ENCODE data around the gene P2RY2.

P2RY2 gene

DNA sequence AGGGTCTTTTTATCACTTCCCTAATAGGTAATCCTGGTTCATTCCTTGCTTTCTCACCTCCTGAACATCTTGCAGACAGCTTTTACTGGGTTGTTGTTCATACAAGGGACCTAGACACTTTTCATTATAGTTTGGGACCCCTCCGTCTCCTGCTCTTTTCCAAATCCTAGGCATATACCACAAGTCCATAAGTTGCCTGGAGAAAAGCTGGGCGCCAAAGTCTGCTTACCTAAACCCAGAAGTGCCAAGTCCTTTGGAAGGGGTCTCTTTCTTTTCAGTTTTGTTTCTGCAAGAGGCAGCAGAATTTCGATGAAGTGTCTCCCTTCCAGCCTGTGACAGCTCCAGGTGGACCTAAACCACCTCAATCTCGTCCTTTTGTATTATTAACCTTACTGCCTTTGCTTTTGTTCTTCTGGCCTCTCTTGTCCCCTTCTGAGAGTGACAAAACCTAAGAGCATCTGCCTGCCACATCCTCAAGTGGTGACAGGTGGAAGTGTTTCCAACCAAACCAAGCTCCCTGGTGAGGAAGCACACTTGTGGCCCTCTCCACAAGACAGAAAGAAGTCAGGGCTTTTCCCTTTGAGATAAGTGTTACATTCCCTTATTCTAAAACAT is 34.6 kb downstream of the P2RY2 start:
- Histone ChIP-seq H3K27ac (ENCODE audit: insufficient read depth, low read length, poor library complexity, severe bottlenecking) (no peak overlapping the region), H3K27me3 (replicated peaks; ENCODE audit: control insufficient read depth, insufficient read depth, low read length, poor library complexity, severe bottlenecking) (no peaks in the 10 kb centered on the region), H3K36me3 (ENCODE audit: control insufficient read depth, insufficient read depth, low read length) (no peaks in the 10 kb centered on the region), H3K4me1 (ENCODE audit: control insufficient read depth, insufficient read depth, low read length, poor library complexity, severe bottlenecking) (no peaks in the 10 kb centered on the region), H3K9me3 (ENCODE audit: control insufficient read depth, low read length) (no peaks in the 10 kb centered on the region), H3K4me3 (ENCODE audit: insufficient read depth, low read depth, low read length, poor library complexity, severe bottlenecking) (no peak overlapping the region)
- no peak for DNase-seq

DNA sequence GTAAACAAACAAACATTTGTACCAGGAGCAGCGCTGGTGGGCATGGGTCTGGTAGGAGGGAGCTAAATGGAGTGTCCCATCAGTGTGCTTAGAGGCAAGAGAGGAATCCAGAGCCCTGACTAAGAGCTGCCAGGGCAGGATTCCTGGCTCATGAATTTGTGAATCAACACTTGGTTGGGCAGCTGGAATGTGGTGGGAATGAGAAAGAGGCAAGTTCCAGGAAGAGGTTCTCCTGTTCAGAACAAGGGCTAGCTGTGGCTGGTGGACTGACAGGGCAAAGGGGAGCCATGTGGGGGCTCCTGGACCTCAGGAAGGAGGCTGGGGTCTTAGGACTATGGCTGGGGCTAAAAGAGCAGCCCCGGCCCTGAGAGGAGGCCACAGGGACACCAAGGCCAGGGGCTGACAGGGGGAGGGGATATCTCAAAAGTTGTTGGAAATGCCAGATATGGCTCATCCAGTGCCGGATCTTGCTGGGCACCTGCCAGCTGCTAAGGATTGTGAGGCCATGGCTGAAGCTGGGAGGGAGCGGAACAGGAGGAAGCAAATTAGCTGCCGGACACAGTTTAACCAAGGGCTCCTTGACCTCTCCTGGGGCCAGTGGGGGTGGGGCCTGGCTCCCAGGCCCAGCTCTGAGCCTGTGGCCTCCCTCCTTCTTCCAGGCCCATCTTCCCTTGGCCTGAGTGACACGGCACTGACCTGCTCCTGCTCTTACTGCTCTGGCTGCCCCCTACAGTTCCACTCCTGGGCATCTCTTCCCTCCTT is 39.4 kb downstream of the P2RY2 start:
- no peaks in the 10 kb centered on the region for H3K4me1 ChIP-seq (ENCODE audit: control insufficient read depth, insufficient read depth, low read length, poor library complexity, severe bottlenecking)
- no peak for DNase-seq
- H3K27ac ChIP-seq (ENCODE audit: insufficient read depth, low read length, poor library complexity, severe bottlenecking): no peak overlapping the region
- no peaks in the 10 kb centered on the region for H3K36me3 ChIP-seq (ENCODE audit: control insufficient read depth, insufficient read depth, low read length)
- H3K4me3 ChIP-seq (ENCODE audit: insufficient read depth, low read depth, low read length, poor library complexity, severe bottlenecking): no peak overlapping the region
- no peaks in the 10 kb centered on the region for H3K27me3 ChIP-seq (replicated peaks; ENCODE audit: control insufficient read depth, insufficient read depth, low read length, poor library complexity, severe bottlenecking)
- no peaks in the 10 kb centered on the region for H3K9me3 ChIP-seq (ENCODE audit: control insufficient read depth, low read length)

- no peaks in the 10 kb centered on the region for H3K27me3 ChIP-seq (replicated peaks; ENCODE audit: control insufficient read depth, insufficient read depth, low read length, poor library complexity, severe bottlenecking)
- H3K4me3 ChIP-seq (ENCODE audit: insufficient read depth, low read depth, low read length, poor library complexity, severe bottlenecking): no peak overlapping the region
- H3K27ac ChIP-seq (ENCODE audit: insufficient read depth, low read length, poor library complexity, severe bottlenecking): no peak overlapping the region
- H3K4me1 ChIP-seq (ENCODE audit: control insufficient read depth, insufficient read depth, low read length, poor library complexity, severe bottlenecking): no peaks in the 10 kb centered on the region
- H3K9me3 ChIP-seq (ENCODE audit: control insufficient read depth, low read length): no peaks in the 10 kb centered on the region
- H3K36me3 ChIP-seq (ENCODE audit: control insufficient read depth, insufficient read depth, low read length): no peaks in the 10 kb centered on the region
- no peak for DNase-seq
Observed at GRCh38 chr11:73258104-73259035, 40.3 kb downstream of the P2RY2 start.

- H3K27me3 ChIP-seq (replicated peaks; ENCODE audit: control insufficient read depth, insufficient read depth, low read length, poor library complexity, severe bottlenecking): peaks cover 5% of the 10 kb centered on the region
- no peak overlapping the region for H3K27ac ChIP-seq (ENCODE audit: insufficient read depth, low read length, poor library complexity, severe bottlenecking)
- no peaks in the 10 kb centered on the region for H3K9me3 ChIP-seq (ENCODE audit: control insufficient read depth, low read length)
- no peak for DNase-seq
- H3K36me3 ChIP-seq (ENCODE audit: control insufficient read depth, insufficient read depth, low read length): no peaks in the 10 kb centered on the region
- H3K4me3 ChIP-seq (ENCODE audit: insufficient read depth, low read depth, low read length, poor library complexity, severe bottlenecking): no peak overlapping the region
- H3K4me1 ChIP-seq (ENCODE audit: control insufficient read depth, insufficient read depth, low read length, poor library complexity, severe bottlenecking): no peaks in the 10 kb centered on the region
Observed at GRCh38 chr11:73259406-73260126, 41.5 kb downstream of the P2RY2 start.

GRCh38 chr11:73260127-73260457 is 42.0 kb downstream of the P2RY2 start:
- Histone ChIP-seq H3K4me3 (ENCODE audit: insufficient read depth, low read depth, low read length, poor library complexity, severe bottlenecking) (no peak overlapping the region), H3K9me3 (ENCODE audit: control insufficient read depth, low read length) (no peaks in the 10 kb centered on the region), H3K36me3 (ENCODE audit: control insufficient read depth, insufficient read depth, low read length) (no peaks in the 10 kb centered on the region), H3K27ac (ENCODE audit: insufficient read depth, low read length, poor library complexity, severe bottlenecking) (no peak overlapping the region), H3K4me1 (ENCODE audit: control insufficient read depth, insufficient read depth, low read length, poor library complexity, severe bottlenecking) (no peaks in the 10 kb centered on the region), H3K27me3 (replicated peaks; ENCODE audit: control insufficient read depth, insufficient read depth, low read length, poor library complexity, severe bottlenecking) (peaks cover 8% of the 10 kb centered on the region)
- no peak for DNase-seq

DNA sequence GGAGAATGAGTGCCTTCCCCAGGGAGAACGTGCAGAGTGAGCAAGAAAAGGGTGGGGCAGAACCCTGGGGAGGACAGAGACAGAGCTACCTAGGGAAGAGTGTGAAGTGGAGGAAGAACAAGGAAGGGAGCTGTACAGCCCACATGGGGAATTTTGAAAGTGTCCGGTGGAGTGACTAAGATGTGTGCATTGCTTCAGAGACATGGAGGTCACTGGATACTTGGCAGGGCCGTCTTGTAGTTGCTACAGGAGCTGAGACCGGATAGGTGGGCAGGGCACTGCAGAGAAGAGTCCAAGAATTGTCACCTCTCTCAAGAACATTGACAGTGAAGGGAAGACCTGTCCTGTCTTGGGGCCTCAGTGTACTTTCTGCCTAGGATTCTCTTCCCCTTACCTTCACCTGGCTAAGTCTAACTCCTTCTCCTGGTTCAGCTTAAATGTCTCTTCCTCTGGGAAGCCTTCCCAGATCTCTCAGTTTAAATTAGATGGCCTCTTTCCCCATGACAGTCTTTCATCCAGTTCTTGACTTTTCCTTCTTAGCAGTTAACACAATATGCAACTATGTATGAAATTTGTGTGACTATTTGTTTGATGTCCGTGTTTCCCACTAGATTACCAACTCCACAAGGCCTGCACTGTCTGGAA is 44.9 kb downstream of the P2RY2 start:
- H3K27me3 ChIP-seq (replicated peaks; ENCODE audit: control insufficient read depth, insufficient read depth, low read length, poor library complexity, severe bottlenecking): peaks cover 9% of the 10 kb centered on the region
- no peaks in the 10 kb centered on the region for H3K4me1 ChIP-seq (ENCODE audit: control insufficient read depth, insufficient read depth, low read length, poor library complexity, severe bottlenecking)
- H3K27ac ChIP-seq (ENCODE audit: insufficient read depth, low read length, poor library complexity, severe bottlenecking): no peak overlapping the region
- no peaks in the 10 kb centered on the region for H3K36me3 ChIP-seq (ENCODE audit: control insufficient read depth, insufficient read depth, low read length)
- DNase-seq: no peak
- H3K9me3 ChIP-seq (ENCODE audit: control insufficient read depth, low read length): no peaks in the 10 kb centered on the region
- no peak overlapping the region for H3K4me3 ChIP-seq (ENCODE audit: insufficient read depth, low read depth, low read length, poor library complexity, severe bottlenecking)

- no peaks in the 10 kb centered on the region for H3K36me3 ChIP-seq (ENCODE audit: control insufficient read depth, insufficient read depth, low read length)
- H3K4me1 ChIP-seq (ENCODE audit: control insufficient read depth, insufficient read depth, low read length, poor library complexity, severe bottlenecking): no peaks in the 10 kb centered on the region
- no peak overlapping the region for H3K4me3 ChIP-seq (ENCODE audit: insufficient read depth, low read depth, low read length, poor library complexity, severe bottlenecking)
- H3K9me3 ChIP-seq (ENCODE audit: control insufficient read depth, low read length): no peaks in the 10 kb centered on the region
- DNase-seq: no peak
- peaks cover 9% of the 10 kb centered on the region for H3K27me3 ChIP-seq (replicated peaks; ENCODE audit: control insufficient read depth, insufficient read depth, low read length, poor library complexity, severe bottlenecking)
- no peak overlapping the region for H3K27ac ChIP-seq (ENCODE audit: insufficient read depth, low read length, poor library complexity, severe bottlenecking)
Observed at GRCh38 chr11:73263640-73264039, 45.6 kb downstream of the P2RY2 start.

GRCh38 chr11:73265278-73265810 is 47.3 kb downstream of the P2RY2 start:
- H3K4me3 ChIP-seq (ENCODE audit: insufficient read depth, low read depth, low read length, poor library complexity, severe bottlenecking): no peak overlapping the region
- H3K4me1 ChIP-seq (ENCODE audit: control insufficient read depth, insufficient read depth, low read length, poor library complexity, severe bottlenecking): no peaks in the 10 kb centered on the region
- no peaks in the 10 kb centered on the region for H3K9me3 ChIP-seq (ENCODE audit: control insufficient read depth, low read length)
- H3K36me3 ChIP-seq (ENCODE audit: control insufficient read depth, insufficient read depth, low read length): no peaks in the 10 kb centered on the region
- H3K27ac ChIP-seq (ENCODE audit: insufficient read depth, low read length, poor library complexity, severe bottlenecking): no peak overlapping the region
- DNase-seq: no peak
- H3K27me3 ChIP-seq (replicated peaks; ENCODE audit: control insufficient read depth, insufficient read depth, low read length, poor library complexity, severe bottlenecking): peaks cover 9% of the 10 kb centered on the region

- Histone ChIP-seq H3K27ac (ENCODE audit: insufficient read depth, low read length, poor library complexity, severe bottlenecking) (no peak overlapping the region), H3K4me3 (ENCODE audit: insufficient read depth, low read depth, low read length, poor library complexity, severe bottlenecking) (no peak overlapping the region), H3K9me3 (ENCODE audit: control insufficient read depth, low read length) (no peaks in the 10 kb centered on the region), H3K27me3 (replicated peaks; ENCODE audit: control insufficient read depth, insufficient read depth, low read length, poor library complexity, severe bottlenecking) (peaks cover 9% of the 10 kb centered on the region), H3K4me1 (ENCODE audit: control insufficient read depth, insufficient read depth, low read length, poor library complexity, severe bottlenecking) (no peaks in the 10 kb centered on the region), H3K36me3 (ENCODE audit: control insufficient read depth, insufficient read depth, low read length) (no peaks in the 10 kb centered on the region)
- no peak for DNase-seq
Observed at GRCh38 chr11:73265853-73266645, 48.0 kb downstream of the P2RY2 start.
